WTC11 (cell line): Measurements from ENCODE around the gene EMC8. TPM values are rescaled to one million over a fixed set of nuclear protein-coding genes. Genes with fewer than 3 reads are reported as not detected.

ENCODE experiments used
- ATAC-seq: fragments of 200-7000 bp; cut with Tn5 transposase; 2 replicates; pipeline ENCODE4 v1.10.0; 2021; ENCODE audit warnings: mild to moderate bottlenecking, moderate library complexity
- CTCF ChIA-PET: fragments of 300-600 bp; sonication (Branson Sonifier 250); formaldehyde crosslinking; loops from one replicate; lab custom pipeline; 2021; ENCODE audit warnings: antibody characterized with exemption; lab: Charles Lee
- POLR2A ChIA-PET: fragments of 350-600 bp; sonication (Branson Sonifier 250); formaldehyde crosslinking; loops from one replicate; lab custom pipeline; 2021; ENCODE audit warnings: antibody characterized with exemption; lab: Charles Lee
- DNase-seq: peaks from one replicate; pipeline ENCODE4 v3.0.0; 2021; ENCODE audit warnings: low spot score
- H3K27ac Mint-ChIP-seq: 2 replicates; pipeline ENCODE4 v1.8.0; 2021; ENCODE audit warnings: mixed read lengths
- H3K27me3 Mint-ChIP-seq: 2 replicates; pipeline ENCODE4 v1.8.0; 2021; ENCODE audit warnings: low read depth, mild to moderate bottlenecking, moderate library complexity, mixed read lengths
- H3K36me3 Mint-ChIP-seq: 2 replicates; pipeline ENCODE4 v1.8.0; 2021; ENCODE audit warnings: mixed read lengths
- H3K4me1 Mint-ChIP-seq: 2 replicates; pipeline ENCODE4 v1.8.0; 2022; ENCODE audit warnings: mixed read lengths
- H3K4me3 Mint-ChIP-seq: 2 replicates; pipeline ENCODE4 v1.8.0; 2021; ENCODE audit warnings: mild to moderate bottlenecking, moderate library complexity, mixed read lengths
- H3K9me3 Mint-ChIP-seq: 2 replicates; pipeline ENCODE4 v1.8.0; 2021; ENCODE audit warnings: mixed read lengths
- CBFB ChIP-seq: sonication (generic); formaldehyde crosslinking; IDR thresholded peaks from 2 replicates; pipeline ENCODE4 v1.8.1; 2022; ENCODE audit warnings: mild to moderate bottlenecking, low read depth, missing genetic modification reagents
- CTCF ChIP-seq: fragments of 200-600 bp; IDR thresholded peaks from 2 replicates; pipeline ENCODE4 v1.8.0; 2022; ENCODE audit warnings: antibody characterized with exemption
- ESRRA ChIP-seq: sonication (generic); formaldehyde crosslinking; IDR thresholded peaks from 2 replicates; pipeline ENCODE4 v1.8.1; 2022; ENCODE audit warnings: mild to moderate bottlenecking, missing genetic modification reagents, borderline replicate concordance
- IRF1 ChIP-seq: sonication (generic); formaldehyde crosslinking; IDR thresholded peaks from 2 replicates; pipeline ENCODE4 v1.8.0; 2023; ENCODE audit warnings: missing genetic modification reagents
- JUN ChIP-seq: sonication (generic); formaldehyde crosslinking; IDR thresholded peaks from 2 replicates; pipeline ENCODE4 v1.8.0; 2023; ENCODE audit warnings: mild to moderate bottlenecking, missing genetic modification reagents
- MXD4 ChIP-seq: fragments of 250-450 bp; sonication (Bioruptor Pico); IDR thresholded peaks from 2 replicates; pipeline ENCODE4 v1.8.0; 2021; ENCODE audit warnings: mild to moderate bottlenecking, moderate library complexity, borderline replicate concordance
- NFE2L1 ChIP-seq: sonication (generic); formaldehyde crosslinking; IDR thresholded peaks from 2 replicates; pipeline ENCODE4 v1.8.1; 2023; ENCODE audit warnings: missing genetic modification reagents
- NR2C2 ChIP-seq: sonication (generic); formaldehyde crosslinking; IDR thresholded peaks from 2 replicates; pipeline ENCODE4 v1.8.0; 2022; ENCODE audit warnings: mild to moderate bottlenecking, missing genetic modification reagents
- NR3C1 ChIP-seq: sonication (generic); formaldehyde crosslinking; conservative IDR thresholded peaks from 2 replicates; pipeline ENCODE4 v1.8.1; 2023; ENCODE audit warnings: low read depth, mild to moderate bottlenecking, missing genetic modification reagents
- OVOL2 ChIP-seq: fragments of 250-450 bp; sonication (Bioruptor Pico); IDR thresholded peaks from 2 replicates; pipeline ENCODE4 v1.9.0; 2021; ENCODE audit warnings: mild to moderate bottlenecking, borderline replicate concordance
- RELA ChIP-seq: sonication (generic); formaldehyde crosslinking; IDR thresholded peaks from 2 replicates; pipeline ENCODE4 v1.8.1; 2022; ENCODE audit warnings: missing genetic modification reagents, mild to moderate bottlenecking, borderline replicate concordance
- RORB ChIP-seq: fragments of 250-450 bp; sonication (Bioruptor Pico); IDR thresholded peaks from 2 replicates; pipeline ENCODE4 v1.9.0; 2021; ENCODE audit warnings: mild to moderate bottlenecking
- SMAD4 ChIP-seq: sonication (generic); formaldehyde crosslinking; IDR thresholded peaks from 2 replicates; pipeline ENCODE4 v1.8.0; 2022; ENCODE audit warnings: mild to moderate bottlenecking, missing genetic modification reagents
- SOX15 ChIP-seq: fragments of 250-450 bp; sonication (Bioruptor Pico); IDR thresholded peaks from 2 replicates; pipeline ENCODE4 v1.9.0; 2021; ENCODE audit warnings: mild to moderate bottlenecking
- TCF7 ChIP-seq: sonication (generic); formaldehyde crosslinking; IDR thresholded peaks from 2 replicates; pipeline ENCODE4 v1.8.0; 2022; ENCODE audit warnings: mild to moderate bottlenecking, low read depth, missing genetic modification reagents, moderate library complexity
- TP53 ChIP-seq: sonication (generic); formaldehyde crosslinking; IDR thresholded peaks from 2 replicates; pipeline ENCODE4 v1.8.1; 2023; ENCODE audit warnings: mild to moderate bottlenecking, missing genetic modification reagents
- USF2 ChIP-seq: sonication (generic); formaldehyde crosslinking; IDR thresholded peaks from 2 replicates; pipeline ENCODE4 v1.8.1; 2023; ENCODE audit warnings: mild to moderate bottlenecking, missing genetic modification reagents, moderate library complexity
- ZMAT4 ChIP-seq: fragments of 250-450 bp; sonication (Bioruptor Pico); IDR thresholded peaks from 2 replicates; pipeline ENCODE4 v1.9.0; 2021; ENCODE audit warnings: mild to moderate bottlenecking
- ZNF138 ChIP-seq: sonication (generic); formaldehyde crosslinking; conservative IDR thresholded peaks from 2 replicates; pipeline ENCODE4 v1.8.1; 2022; ENCODE audit warnings: mild to moderate bottlenecking, moderate library complexity, missing genetic modification reagents
- ZNF232 ChIP-seq: sonication (generic); formaldehyde crosslinking; IDR thresholded peaks from 2 replicates; pipeline ENCODE4 v1.8.0; 2022; ENCODE audit warnings: mild to moderate bottlenecking, missing genetic modification reagents
- total RNA-seq: library from RNA; stranded (reverse); gene quantifications from 3 replicates; pipeline ENCODE4 v1.2.3, GENCODE V29; 2021
- TF ChIP-seq, protein P1 (sequence below): sonication (generic); formaldehyde crosslinking; IDR thresholded peaks from 2 replicates; pipeline ENCODE4 v1.8.1; 2023; ENCODE audit warnings: mild to moderate bottlenecking, missing genetic modification reagents
- TF ChIP-seq, protein P2 (sequence below): fragments of 250-450 bp; sonication (Bioruptor Pico); IDR thresholded peaks from 2 replicates; pipeline ENCODE4 v2.1.2; 2022; ENCODE audit warnings: mild to moderate bottlenecking, moderate library complexity
- TF ChIP-seq, protein P3 (sequence below): sonication (generic); formaldehyde crosslinking; IDR thresholded peaks from 2 replicates; pipeline ENCODE4 v1.8.1; 2023; ENCODE audit warnings: mild to moderate bottlenecking, missing genetic modification reagents, moderate library complexity
- TF ChIP-seq, protein P4 (sequence below): sonication (generic); formaldehyde crosslinking; IDR thresholded peaks from 2 replicates; pipeline ENCODE4 v1.8.0; 2022; ENCODE audit warnings: mild to moderate bottlenecking, missing genetic modification reagents
- TF ChIP-seq, protein P5 (sequence below): sonication (generic); formaldehyde crosslinking; conservative IDR thresholded peaks from 2 replicates; pipeline ENCODE4 v1.8.1; 2023; ENCODE audit warnings: mild to moderate bottlenecking, low read depth, missing genetic modification reagents, moderate library complexity

The EMC8 gene
- total RNA-seq, 1 experiment from 2014 or later = 55.2 TPM

GRCh38 chr16:85793662-85794298 lies 5.6 kb downstream of the EMC8 start:
- H3K9me3 Mint-ChIP-seq = peaks cover 11% of the 10 kb centered on the region
- H3K4me3 Mint-ChIP-seq = no peak overlapping the region
- TF ChIP-seq IRF1 (CRISPR knock-in tag) (no peak), CTCF (no peak), NFE2L1 (CRISPR knock-in tag) (no peak), NR3C1 (CRISPR knock-in tag) (no peak), OVOL2 (CRISPR knock-in tag) (no peak), ZNF138 (CRISPR knock-in tag) (no peak), CBFB (no peak), MXD4 (no peak), USF2 (CRISPR knock-in tag) (no peak), TP53 (CRISPR knock-in tag) (no peak), TCF7 (CRISPR knock-in tag) (no peak), ZNF232 (CRISPR knock-in tag) (no peak), ESRRA (CRISPR knock-in tag) (no peak)
- TF ChIP-seq, protein P1, sequence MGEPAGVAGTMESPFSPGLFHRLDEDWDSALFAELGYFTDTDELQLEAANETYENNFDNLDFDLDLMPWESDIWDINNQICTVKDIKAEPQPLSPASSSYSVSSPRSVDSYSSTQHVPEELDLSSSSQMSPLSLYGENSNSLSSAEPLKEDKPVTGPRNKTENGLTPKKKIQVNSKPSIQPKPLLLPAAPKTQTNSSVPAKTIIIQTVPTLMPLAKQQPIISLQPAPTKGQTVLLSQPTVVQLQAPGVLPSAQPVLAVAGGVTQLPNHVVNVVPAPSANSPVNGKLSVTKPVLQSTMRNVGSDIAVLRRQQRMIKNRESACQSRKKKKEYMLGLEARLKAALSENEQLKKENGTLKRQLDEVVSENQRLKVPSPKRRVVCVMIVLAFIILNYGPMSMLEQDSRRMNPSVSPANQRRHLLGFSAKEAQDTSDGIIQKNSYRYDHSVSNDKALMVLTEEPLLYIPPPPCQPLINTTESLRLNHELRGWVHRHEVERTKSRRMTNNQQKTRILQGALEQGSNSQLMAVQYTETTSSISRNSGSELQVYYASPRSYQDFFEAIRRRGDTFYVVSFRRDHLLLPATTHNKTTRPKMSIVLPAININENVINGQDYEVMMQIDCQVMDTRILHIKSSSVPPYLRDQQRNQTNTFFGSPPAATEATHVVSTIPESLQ (CRISPR knock-in tag) = no peak
- TF ChIP-seq, protein P2, sequence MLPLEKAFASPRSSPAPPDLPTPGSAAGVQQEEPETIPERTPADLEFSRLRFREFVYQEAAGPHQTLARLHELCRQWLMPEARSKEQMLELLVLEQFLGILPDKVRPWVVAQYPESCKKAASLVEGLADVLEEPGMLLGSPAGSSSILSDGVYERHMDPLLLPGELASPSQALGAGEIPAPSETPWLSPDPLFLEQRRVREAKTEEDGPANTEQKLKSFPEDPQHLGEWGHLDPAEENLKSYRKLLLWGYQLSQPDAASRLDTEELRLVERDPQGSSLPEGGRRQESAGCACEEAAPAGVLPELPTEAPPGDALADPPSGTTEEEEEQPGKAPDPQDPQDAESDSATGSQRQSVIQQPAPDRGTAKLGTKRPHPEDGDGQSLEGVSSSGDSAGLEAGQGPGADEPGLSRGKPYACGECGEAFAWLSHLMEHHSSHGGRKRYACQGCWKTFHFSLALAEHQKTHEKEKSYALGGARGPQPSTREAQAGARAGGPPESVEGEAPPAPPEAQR (CRISPR knock-in tag) = no peak
- TF ChIP-seq, protein P3, sequence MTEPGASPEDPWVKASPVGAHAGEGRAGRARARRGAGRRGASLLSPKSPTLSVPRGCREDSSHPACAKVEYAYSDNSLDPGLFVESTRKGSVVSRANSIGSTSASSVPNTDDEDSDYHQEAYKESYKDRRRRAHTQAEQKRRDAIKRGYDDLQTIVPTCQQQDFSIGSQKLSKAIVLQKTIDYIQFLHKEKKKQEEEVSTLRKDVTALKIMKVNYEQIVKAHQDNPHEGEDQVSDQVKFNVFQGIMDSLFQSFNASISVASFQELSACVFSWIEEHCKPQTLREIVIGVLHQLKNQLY (CRISPR knock-in tag) = no peak
- CTCF ChIA-PET = no interaction called here
- H3K4me1 Mint-ChIP-seq = peaks cover 14% of the 10 kb centered on the region
- H3K36me3 Mint-ChIP-seq = peaks cover 53% of the 10 kb centered on the region
- no peak for DNase-seq
- POLR2A ChIA-PET = no interaction called here
- no peak overlapping the region for H3K27ac Mint-ChIP-seq
- no peak for ATAC-seq
- no peaks in the 10 kb centered on the region for H3K27me3 Mint-ChIP-seq

DNA sequence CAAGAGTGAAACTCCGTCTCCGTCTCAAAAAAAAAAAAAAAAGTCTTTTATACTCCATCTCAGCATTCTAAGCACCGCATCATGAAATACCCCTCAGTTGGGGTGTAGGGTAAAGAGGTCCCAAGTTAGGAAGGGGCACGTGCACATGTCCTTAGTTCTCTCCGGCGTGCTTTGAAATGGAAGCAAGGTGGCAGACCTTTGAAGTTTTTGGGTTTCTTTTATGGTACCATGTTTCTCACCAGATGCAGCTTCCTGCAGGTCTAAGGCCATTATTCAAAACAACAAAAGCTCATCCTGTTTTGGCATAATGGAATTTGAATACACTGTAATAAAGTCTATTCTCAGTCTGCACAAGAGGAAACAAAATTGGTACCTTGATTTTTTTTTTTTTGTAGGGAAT lies 9.6 kb downstream of the EMC8 start:
- ChIA-PET POLR2A (no interaction called here), CTCF (interaction anchor here (0.7 kb wide), 1 partner anchor 198 kb away, joined by 3 read pairs; no protein-coding TSS in a partner anchor)
- Mint-ChIP-seq H3K9me3 (peaks cover 11% of the 10 kb centered on the region), H3K27ac (no peak overlapping the region), H3K36me3 (peaks cover 64% of the 10 kb centered on the region), H3K4me3 (no peak overlapping the region), H3K4me1 (0 out of 2 replicates have a peak, but pooled peaks cover 3% of the 10 kb centered on the region), H3K27me3 (no peaks in the 10 kb centered on the region)
- ATAC-seq (no peak), DNase-seq (no peak)
- TF ChIP-seq ZNF138 (CRISPR knock-in tag) = no peak
- no peak for TF ChIP-seq SOX15 (CRISPR knock-in tag)
- TF ChIP-seq SMAD4 = no peak
- TF ChIP-seq RELA (CRISPR knock-in tag) = no peak
- TF ChIP-seq NR2C2 (CRISPR knock-in tag) = no peak
- TF ChIP-seq, protein P4, sequence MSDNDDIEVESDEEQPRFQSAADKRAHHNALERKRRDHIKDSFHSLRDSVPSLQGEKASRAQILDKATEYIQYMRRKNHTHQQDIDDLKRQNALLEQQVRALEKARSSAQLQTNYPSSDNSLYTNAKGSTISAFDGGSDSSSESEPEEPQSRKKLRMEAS (CRISPR knock-in tag) = no peak
- no peak for TF ChIP-seq OVOL2 (CRISPR knock-in tag)
- TF ChIP-seq ZMAT4 = no peak
- TF ChIP-seq JUN (CRISPR knock-in tag) = no peak
- no peak for TF ChIP-seq RORB (CRISPR knock-in tag)
- TF ChIP-seq, protein P5, sequence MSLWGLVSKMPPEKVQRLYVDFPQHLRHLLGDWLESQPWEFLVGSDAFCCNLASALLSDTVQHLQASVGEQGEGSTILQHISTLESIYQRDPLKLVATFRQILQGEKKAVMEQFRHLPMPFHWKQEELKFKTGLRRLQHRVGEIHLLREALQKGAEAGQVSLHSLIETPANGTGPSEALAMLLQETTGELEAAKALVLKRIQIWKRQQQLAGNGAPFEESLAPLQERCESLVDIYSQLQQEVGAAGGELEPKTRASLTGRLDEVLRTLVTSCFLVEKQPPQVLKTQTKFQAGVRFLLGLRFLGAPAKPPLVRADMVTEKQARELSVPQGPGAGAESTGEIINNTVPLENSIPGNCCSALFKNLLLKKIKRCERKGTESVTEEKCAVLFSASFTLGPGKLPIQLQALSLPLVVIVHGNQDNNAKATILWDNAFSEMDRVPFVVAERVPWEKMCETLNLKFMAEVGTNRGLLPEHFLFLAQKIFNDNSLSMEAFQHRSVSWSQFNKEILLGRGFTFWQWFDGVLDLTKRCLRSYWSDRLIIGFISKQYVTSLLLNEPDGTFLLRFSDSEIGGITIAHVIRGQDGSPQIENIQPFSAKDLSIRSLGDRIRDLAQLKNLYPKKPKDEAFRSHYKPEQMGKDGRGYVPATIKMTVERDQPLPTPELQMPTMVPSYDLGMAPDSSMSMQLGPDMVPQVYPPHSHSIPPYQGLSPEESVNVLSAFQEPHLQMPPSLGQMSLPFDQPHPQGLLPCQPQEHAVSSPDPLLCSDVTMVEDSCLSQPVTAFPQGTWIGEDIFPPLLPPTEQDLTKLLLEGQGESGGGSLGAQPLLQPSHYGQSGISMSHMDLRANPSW (CRISPR knock-in tag) = no peak
